Stimulated activated CD8-positive, alpha-beta memory T cell treated with anti-CD3 and anti-CD28 coated beads, Interleukin-2, amount 100 ng/mL, for 48 hours (primary cell): ENCODE data around the gene UBALD2.
"Not testable (repeated sequence)": the region's sequence is repeated elsewhere in the genome, so short reads cannot be mapped to it uniquely, and the experiment has no call there.

Experiments
- DNase-seq, 2 donors: peaks; one replicate each; pipeline ENCODE4 v3.0.0-alpha.2; 2020; ENCODE audit warnings: low read depth in 2 of 2

The UBALD2 gene

GRCh38 chr17:76277300-76278267, 12.4 kb downstream of the UBALD2 start:
- DNase-seq, result no peak

- no peak for DNase-seq
Measured at GRCh38 chr17:76278268-76278908, 13.2 kb downstream of the UBALD2 start.

GRCh38 chr17:76278952-76279741, 14.0 kb downstream of the UBALD2 start:
- DNase-seq, result peak; percentile 76 to 77

- no peak for DNase-seq
Measured at GRCh38 chr17:76279742-76280287, 14.7 kb downstream of the UBALD2 start.

- no peak for DNase-seq
Measured at GRCh38 chr17:76280650-76281049, 15.5 kb downstream of the UBALD2 start.

GRCh38 chr17:76281573-76282371, 16.6 kb downstream of the UBALD2 start:
- DNase-seq, result no peak

GRCh38 chr17:76292567-76292966, 27.4 kb downstream of the UBALD2 start:
- no peak for DNase-seq

GRCh38 chr17:76293106-76293505, 28.0 kb downstream of the UBALD2 start:
- DNase-seq, result no peak

- no peak for DNase-seq
Measured at GRCh38 chr17:76296186-76296585, 31.0 kb downstream of the UBALD2 start.

- no peak for DNase-seq
Measured at GRCh38 chr17:76296889-76297288, 31.7 kb downstream of the UBALD2 start.

GRCh38 chr17:76297436-76297835, 32.3 kb downstream of the UBALD2 start:
- DNase-seq, result no peak

GRCh38 chr17:76304226-76305134, 39.3 kb downstream of the UBALD2 start:
- no peak for DNase-seq

- DNase-seq, result not testable (repeated sequence)
Measured at GRCh38 chr17:76305135-76305454, 39.9 kb downstream of the UBALD2 start.

- no peak for DNase-seq
Measured at GRCh38 chr17:76307299-76307965, 42.3 kb downstream of the UBALD2 start.

- no peak for DNase-seq
Measured at GRCh38 chr17:76307966-76308338, 42.8 kb downstream of the UBALD2 start, which contains the start of gene QRICH2. TSS of gene QRICH2 (minus strand) at chr17:76308276. CDS start at chr17:76307998, 278 bp downstream.

- no peak for DNase-seq
Measured at GRCh38 chr17:76309461-76309860, 44.3 kb downstream of the UBALD2 start.

- no peak for DNase-seq
Measured at GRCh38 chr17:76312735-76313134, 47.6 kb downstream of the UBALD2 start.

- no peak for DNase-seq
Measured at GRCh38 chr17:76314392-76315227, 49.5 kb downstream of the UBALD2 start.

- DNase-seq, result no peak
Measured at GRCh38 chr17:76317535-76317934, 52.4 kb downstream of the UBALD2 start.
